Common myeloid progenitor, CD34-positive (primary cell): ENCODE measurements around the gene CNNM2.

ENCODE experiments used
- CTCF ChIA-PET: fragments of 350-600 bp; sonication (Branson Sonifier 250); formaldehyde crosslinking; loops from one replicate; lab custom pipeline; 2021; ENCODE audit warnings: antibody characterized with exemption; lab: Charles Lee
- POLR2A ChIA-PET: fragments of 350-600 bp; sonication (Branson Sonifier 250); formaldehyde crosslinking; loops from one replicate; lab custom pipeline; 2021; ENCODE audit warnings: antibody characterized with exemption; lab: Charles Lee
- DNase-seq, 3 donors: peaks; one replicate each; pipeline versions ENCODE4 v3.0.0 to v3.0.0-alpha.2; 2013
- H3K27ac ChIP-seq, 2 experiments: 1 replicate in 1 of 2; 2 replicates in 1 of 2; pipeline ENCODE4 v1.7.0; 2013; ENCODE audit warnings: inconsistent platforms in 2 of 2, low read length in 2 of 2, mild to moderate bottlenecking in 2 of 2, low read depth in 1 of 2, moderate library complexity in 1 of 2; ENCODE audit not compliant: severe bottlenecking in 2 of 2, insufficient read depth in 1 of 2, poor library complexity in 1 of 2
- H3K27me3 ChIP-seq, 5 experiments: replicated peaks in 2 of 5; 1 replicate in 3 of 5; 2 replicates in 2 of 5; pipeline versions ENCODE4 v1.6.1 to v1.7.0; 2013; ENCODE audit warnings: low read length in 4 of 5, mild to moderate bottlenecking in 2 of 5, moderate library complexity in 2 of 5, inconsistent platforms in 1 of 5; ENCODE audit not compliant: insufficient read depth in 5 of 5, control insufficient read depth in 4 of 5
- H3K36me3 ChIP-seq, 4 experiments: 1 replicate in 2 of 4; 2 replicates in 2 of 4; pipeline versions ENCODE4 v1.6.1 to v1.7.0; 2013; ENCODE audit warnings: low read length in 3 of 4, control low read depth in 1 of 4, mild to moderate bottlenecking in 1 of 4; ENCODE audit not compliant: control insufficient read depth in 4 of 4, insufficient read depth in 4 of 4
- H3K4me1 ChIP-seq, 4 experiments: 1 replicate in 3 of 4; 2 replicates in 1 of 4; pipeline versions ENCODE4 v1.6.1 to v1.7.1; 2013; ENCODE audit warnings: low read length in 3 of 4, mild to moderate bottlenecking in 3 of 4, control low read depth in 1 of 4, inconsistent platforms in 1 of 4, moderate library complexity in 1 of 4; ENCODE audit not compliant: control insufficient read depth in 4 of 4, insufficient read depth in 4 of 4; ENCODE audit errors: control extremely low read depth in 1 of 4
- H3K4me3 ChIP-seq, 7 experiments: 1 replicate in 4 of 7; 2 replicates in 3 of 7; pipeline versions ENCODE4 v1.5.1 to v1.7.0; 2013; ENCODE audit warnings: mild to moderate bottlenecking in 7 of 7, low read length in 6 of 7, moderate library complexity in 6 of 7, inconsistent platforms in 2 of 7, low read depth in 2 of 7, control low read depth in 1 of 7; ENCODE audit not compliant: insufficient read depth in 4 of 7, control insufficient read depth in 1 of 7; ENCODE audit errors: extremely low read depth in 1 of 7
- H3K9me3 ChIP-seq, 5 experiments: 1 replicate in 4 of 5; 2 replicates in 1 of 5; pipeline versions ENCODE4 v1.6.1 to v1.7.1; 2013; ENCODE audit warnings: low read length in 4 of 5, mild to moderate bottlenecking in 2 of 5, inconsistent platforms in 1 of 5, low read depth in 1 of 5, moderate library complexity in 1 of 5; ENCODE audit not compliant: control insufficient read depth in 4 of 5, insufficient read depth in 2 of 5; ENCODE audit errors: control extremely low read depth in 1 of 5
- WGBS: methylation state at CpG from one replicate; pipeline ENCODE4 v1.1.5; 2013; ENCODE audit not compliant: insufficient coverage; 5-methylcytosine and 5-hydroxymethylcytosine counted together

Gene CNNM2

GRCh38 chr10:102949916-102950315, 31.8 kb downstream of the CNNM2 start:
- no peak overlapping the region for H3K27ac ChIP-seq
- no peaks in the 10 kb centered on the region for H3K9me3 ChIP-seq
- H3K4me3 ChIP-seq: no peak overlapping the region
- DNase-seq: no peak
- CTCF ChIA-PET: interaction anchor here (0.8 to 1.4 kb wide), 2 partner anchors 13 to 117 kb away, joined by 3 read pairs; no protein-coding TSS in a partner anchor
- H3K27me3 ChIP-seq: no peaks in the 10 kb centered on the region
- POLR2A ChIA-PET: no interaction called here
- H3K4me1 ChIP-seq: peaks cover 0 to 4% (median 0%) of the 10 kb centered on the region in 4 experiments
- peaks cover 0 to 2% (median 0%) of the 10 kb centered on the region in 4 experiments for H3K36me3 ChIP-seq
- 58% methylated on average over 2 of the region's 4 CpGs for WGBS

GRCh38 chr10:102951316-102951715, 33.2 kb downstream of the CNNM2 start:
- no peaks in the 10 kb centered on the region for H3K9me3 ChIP-seq
- CTCF ChIA-PET: no interaction called here
- 100% methylated on average over 1 of the region's 3 CpGs for WGBS
- DNase-seq: no peak
- H3K4me1 ChIP-seq: no peaks in the 10 kb centered on the region
- H3K27ac ChIP-seq: no peak overlapping the region
- POLR2A ChIA-PET: no interaction called here
- no peaks in the 10 kb centered on the region for H3K27me3 ChIP-seq
- H3K4me3 ChIP-seq: no peak overlapping the region
- peaks cover 0 to 2% (median 0%) of the 10 kb centered on the region in 4 experiments for H3K36me3 ChIP-seq

- no peaks in the 10 kb centered on the region for H3K9me3 ChIP-seq
- H3K4me1 ChIP-seq: no peaks in the 10 kb centered on the region
- WGBS: 83% methylated on average over 1 of the region's 1 CpG
- ChIA-PET POLR2A (interaction anchor here (0.7 kb wide), 1 partner anchor 19 kb away, joined by 4 read pairs; no protein-coding TSS in a partner anchor), CTCF (interaction anchor here (1.2 kb wide), 1 partner anchor 42 kb away, joined by 3 read pairs; no protein-coding TSS in a partner anchor)
- no peak overlapping the region for H3K27ac ChIP-seq
- H3K27me3 ChIP-seq: no peaks in the 10 kb centered on the region
- peaks cover 0 to 2% (median 0%) of the 10 kb centered on the region in 4 experiments for H3K36me3 ChIP-seq
- DNase-seq: peak; percentile 6 to 49 (median 20)
- H3K4me3 ChIP-seq: no peak overlapping the region
Measured at GRCh38 chr10:102959360-102959759, 41.3 kb downstream of the CNNM2 start.

- 100% methylated on average over 3 of the region's 5 CpGs for WGBS
- no peak for DNase-seq
- H3K27ac ChIP-seq: no peak overlapping the region
- no peak overlapping the region for H3K4me3 ChIP-seq
- CTCF ChIA-PET: no interaction called here
- H3K9me3 ChIP-seq: no peaks in the 10 kb centered on the region
- H3K27me3 ChIP-seq: no peaks in the 10 kb centered on the region
- H3K36me3 ChIP-seq: no peaks in the 10 kb centered on the region
- no peaks in the 10 kb centered on the region for H3K4me1 ChIP-seq
- POLR2A ChIA-PET: interaction anchor here (0.7 kb wide), 1 partner anchor 18 kb away, joined by 4 read pairs; no protein-coding TSS in a partner anchor
Measured at GRCh38 chr10:102960157-102960556, 42.1 kb downstream of the CNNM2 start.

- CTCF ChIA-PET: interaction anchor here (1.4 kb wide), 1 partner anchor 47 kb away, joined by 3 read pairs; no protein-coding TSS in a partner anchor
- POLR2A ChIA-PET: no interaction called here
- no peaks in the 10 kb centered on the region for H3K4me1 ChIP-seq
- no peaks in the 10 kb centered on the region for H3K9me3 ChIP-seq
- H3K27me3 ChIP-seq: no peaks in the 10 kb centered on the region
- no peaks in the 10 kb centered on the region for H3K36me3 ChIP-seq
- DNase-seq: no peak
- WGBS: no CpG with 5 or more reads among the region's 1 CpG
- no peak overlapping the region for H3K4me3 ChIP-seq
- H3K27ac ChIP-seq: no peak overlapping the region
Measured at GRCh38 chr10:102962267-102962666, 44.2 kb downstream of the CNNM2 start.

- no peak overlapping the region for H3K27ac ChIP-seq
- H3K27me3 ChIP-seq: no peaks in the 10 kb centered on the region
- ChIA-PET POLR2A (no interaction called here), CTCF (no interaction called here)
- no peaks in the 10 kb centered on the region for H3K4me1 ChIP-seq
- H3K9me3 ChIP-seq: no peaks in the 10 kb centered on the region
- WGBS: 83% methylated on average over 1 of the region's 6 CpGs
- no peak for DNase-seq
- no peak overlapping the region for H3K4me3 ChIP-seq
- no peaks in the 10 kb centered on the region for H3K36me3 ChIP-seq
Measured at GRCh38 chr10:102962951-102963755, 45.1 kb downstream of the CNNM2 start.

GRCh38 chr10:102963756-102964025, 45.6 kb downstream of the CNNM2 start:
- Histone ChIP-seq H3K27ac (no peak overlapping the region), H3K9me3 (no peaks in the 10 kb centered on the region), H3K36me3 (no peaks in the 10 kb centered on the region), H3K4me1 (no peaks in the 10 kb centered on the region), H3K27me3 (no peaks in the 10 kb centered on the region), H3K4me3 (no peak overlapping the region)
- DNase-seq: peak in 1 of 3 donors; percentile 40
- no CpG with 5 or more reads among the region's 2 CpGs for WGBS
- ChIA-PET CTCF (no interaction called here), POLR2A (no interaction called here)
